Activated naive CD4-positive, alpha-beta T cell (primary cell): ENCODE results near the gene ZBED5.
"Not testable (repeated sequence)": the region's sequence is repeated elsewhere in the genome, so short reads cannot be mapped to it uniquely, and the experiment has no call there.

Experiments
- DNase-seq, 4 experiments: peaks; one replicate each; lab custom pipeline; 2025; lab: John Stamatoyannopoulos, UW

Gene ZBED5

DNA sequence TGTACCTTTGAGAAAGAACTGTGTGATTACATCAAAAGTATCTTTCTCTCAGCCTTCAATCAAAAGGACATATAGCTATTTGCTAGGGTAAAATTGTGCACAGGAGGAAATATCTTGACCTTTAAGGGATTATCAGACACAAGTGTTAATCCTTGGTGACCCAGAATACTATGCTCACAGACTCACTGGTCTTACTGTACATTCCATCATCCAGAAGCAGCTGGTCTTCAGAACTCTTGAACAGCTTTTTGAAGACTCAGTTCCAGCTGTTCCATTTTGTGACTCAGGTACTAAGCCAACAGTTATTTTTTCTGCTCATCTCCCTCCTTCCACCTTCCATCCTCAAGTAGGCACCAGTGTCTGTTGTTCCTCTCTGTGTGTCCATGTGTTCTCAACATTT lies 19.8 kb downstream of the ZBED5 start:
- DNase-seq = no peak

- not testable (repeated sequence) for DNase-seq
Measured at GRCh38 chr11:10836884-10837283, 21.0 kb downstream of the ZBED5 start.

DNA sequence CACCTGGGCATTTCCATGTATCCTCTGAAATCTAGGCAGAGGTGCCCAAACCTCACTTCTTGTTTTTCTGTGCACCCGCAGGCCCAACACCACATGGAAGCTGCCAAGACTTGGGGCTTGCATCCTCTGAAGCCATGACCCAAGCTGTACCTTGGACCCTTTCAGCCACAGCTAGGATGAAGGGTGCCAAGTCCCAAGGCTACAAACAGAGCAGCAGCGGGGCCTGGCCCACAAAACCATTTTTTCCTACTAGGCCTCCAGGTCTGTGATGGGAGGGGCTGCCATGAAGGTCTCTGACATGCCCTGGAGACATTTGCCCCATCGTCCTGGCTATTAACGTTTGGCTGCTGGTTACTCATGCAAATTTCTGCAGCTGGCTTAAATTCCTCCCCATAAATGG lies 28.7 kb downstream of the ZBED5 start:
- DNase-seq = no peak

- DNase-seq = no peak
Measured at GRCh38 chr11:10828402-10828801, 29.5 kb downstream of the ZBED5 start.

GRCh38 chr11:10824888-10825287 lies 33.0 kb downstream of the ZBED5 start:
- DNase-seq = no peak

- DNase-seq = no peak
Measured at GRCh38 chr11:10823152-10823579, 34.7 kb downstream of the ZBED5 start.

DNA sequence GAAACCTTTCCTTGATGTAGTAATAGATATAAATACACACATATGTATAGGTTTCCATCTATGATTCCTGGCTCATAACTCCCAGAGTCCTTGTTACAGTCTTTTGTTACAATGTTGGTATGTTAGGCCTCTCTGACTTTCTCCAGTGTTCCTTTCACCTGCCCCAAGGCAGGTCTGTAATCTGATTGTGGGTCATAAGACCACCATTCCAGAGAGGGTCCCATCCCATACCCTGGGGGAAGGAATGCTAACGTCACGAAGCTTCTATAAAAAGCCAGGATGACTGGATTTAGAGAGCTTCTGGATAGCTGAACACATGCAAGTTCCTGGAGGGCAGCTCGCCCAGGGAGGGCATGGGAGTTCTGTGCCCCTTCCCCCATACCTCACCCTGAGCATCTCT lies 35.4 kb downstream of the ZBED5 start:
- not testable (repeated sequence) for DNase-seq

- DNase-seq = no peak
Measured at GRCh38 chr11:10818594-10818993, 39.3 kb downstream of the ZBED5 start.

- DNase-seq = no peak
Measured at GRCh38 chr11:10813945-10814344, 43.9 kb downstream of the ZBED5 start.

GRCh38 chr11:10809373-10810160 lies 48.3 kb downstream of the ZBED5 start:
- DNase-seq = peak; percentile 33 to 61 (median 46)

DNA sequence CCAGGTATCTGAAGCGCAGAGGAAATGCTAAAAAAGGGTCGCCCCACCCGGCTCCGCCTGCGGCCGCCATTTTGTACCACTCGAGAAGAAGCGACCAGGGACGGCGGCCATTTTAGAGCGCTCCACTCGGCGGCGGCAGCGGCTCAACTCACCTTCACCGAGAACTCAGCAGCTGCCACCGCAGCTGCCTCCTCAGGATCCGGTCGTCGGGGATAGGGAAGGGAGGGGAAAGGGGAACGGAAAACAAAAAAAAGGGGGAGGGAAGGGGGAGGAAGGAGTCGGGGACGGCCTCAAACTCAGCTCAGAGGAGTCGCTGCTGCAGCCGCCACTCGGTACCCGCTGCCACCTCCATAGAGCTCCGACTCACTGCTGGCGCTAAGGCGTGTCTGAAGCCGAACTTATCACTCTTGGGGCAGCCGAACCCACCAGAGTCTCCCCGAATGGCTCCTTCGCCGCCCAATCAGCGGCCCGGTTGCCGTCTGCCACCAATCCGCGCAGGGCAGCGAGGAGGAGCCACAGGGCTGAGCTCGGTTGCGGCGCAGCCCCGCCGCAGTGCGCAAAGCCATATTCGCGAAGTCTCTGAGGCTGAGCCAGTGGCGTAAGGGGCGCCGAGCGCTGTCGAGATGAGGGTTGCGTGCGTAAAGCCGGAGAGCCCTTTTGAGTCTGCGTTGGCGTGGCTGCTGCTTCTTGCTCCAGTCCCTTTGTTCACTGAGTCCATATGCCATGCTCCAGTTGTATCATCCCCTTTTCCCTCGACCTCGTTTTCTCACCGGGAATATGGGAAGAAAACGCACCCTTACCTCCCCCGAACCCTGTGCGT lies 49.1 kb downstream of the ZBED5 start, which contains the start of gene EIF4G2:
Gene EIF4G2, minus strand, starts transcription at position 374 of the 820 bp plus-strand sequence.
- DNase-seq = peak; percentile 96 to 98 (median 98)

DNA sequence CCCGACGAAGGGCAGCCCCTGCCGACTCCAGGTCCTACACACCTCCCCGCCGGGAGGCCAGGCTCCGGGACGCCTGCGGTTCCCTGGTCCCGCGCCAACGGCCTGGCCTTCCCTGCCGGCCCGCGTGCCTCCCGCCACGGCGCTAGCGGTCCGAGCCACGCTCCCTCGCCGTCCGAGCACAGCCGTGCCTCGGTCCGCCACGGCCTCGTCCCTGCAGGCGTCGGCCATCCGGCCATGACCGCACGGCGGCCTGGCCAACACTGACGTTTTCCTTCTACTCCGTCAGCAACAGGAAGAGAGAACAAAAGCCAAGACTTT lies 49.7 kb downstream of the ZBED5 start:
- DNase-seq = no peak

- peak; percentile 22 to 55 (median 40) for DNase-seq
Measured at GRCh38 chr11:10807493-10808234, 50.2 kb downstream of the ZBED5 start.

- DNase-seq = no peak
Measured at GRCh38 chr11:10806206-10806605, 51.6 kb downstream of the ZBED5 start.

- no peak for DNase-seq
Measured at GRCh38 chr11:10805741-10806140, 52.1 kb downstream of the ZBED5 start.

GRCh38 chr11:10803676-10804075 lies 54.2 kb downstream of the ZBED5 start:
- DNase-seq = no peak
